Measurements from ENCODE around the gene ARHGAP6. TPM values are rescaled to one million over a fixed set of nuclear protein-coding genes. Genes with fewer than 3 reads are reported as not detected.

ARHGAP6 gene
- total RNA-seq, 1 donor = 5.4 TPM

DNA sequence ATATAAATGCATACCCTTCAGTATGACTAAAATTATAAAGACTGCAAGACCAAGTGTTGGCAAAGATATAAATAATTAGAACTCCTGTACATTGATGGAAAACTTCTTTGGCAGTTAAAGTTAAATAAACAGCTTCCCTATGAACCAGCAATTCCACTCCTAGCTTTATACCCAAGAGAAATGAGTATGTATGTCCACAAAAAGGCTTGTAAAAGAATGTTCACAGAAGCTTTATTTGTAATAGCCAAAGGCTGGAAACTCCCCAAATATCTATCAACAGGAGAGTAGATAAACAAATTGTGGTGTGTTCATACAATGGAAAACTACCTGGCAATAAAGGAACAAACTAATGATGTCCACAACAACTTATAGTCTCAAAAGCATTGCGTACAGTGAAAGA lies 187.7 kb downstream of the ARHGAP6 start:
- H3K27me3 ChIP-seq (ENCODE audit: insufficient read depth, low read length) = no peaks in the 10 kb centered on the region
- no peaks in the 10 kb centered on the region for H3K4me1 ChIP-seq (ENCODE audit: insufficient read depth, low read length)
- H3K9me3 ChIP-seq (ENCODE audit: low read depth, low read length) = no peaks in the 10 kb centered on the region
- H3K4me3 ChIP-seq (ENCODE audit: low read length) = no peak overlapping the region

DNA sequence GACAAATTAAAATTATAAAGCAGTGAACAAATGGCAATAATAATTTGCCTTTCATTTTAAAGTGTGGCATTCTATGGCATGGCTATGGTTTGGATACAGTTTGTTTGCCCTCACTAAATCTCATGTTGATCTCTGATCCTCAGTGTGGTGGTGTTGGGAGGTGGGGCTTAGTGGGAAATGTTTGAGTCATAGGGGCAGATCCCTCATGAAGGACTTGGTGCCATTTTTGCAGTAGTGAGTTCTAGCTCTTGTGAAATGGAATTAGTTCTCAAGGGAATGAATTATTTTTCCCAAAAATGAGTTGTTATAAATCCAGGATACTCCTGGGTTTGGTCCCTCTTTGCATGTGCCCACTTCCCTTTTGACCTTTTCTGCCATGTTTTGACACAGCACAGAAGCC lies 191.1 kb downstream of the ARHGAP6 start:
- Histone ChIP-seq H3K27me3 (ENCODE audit: insufficient read depth, low read length) (no peaks in the 10 kb centered on the region), H3K4me1 (ENCODE audit: insufficient read depth, low read length) (no peaks in the 10 kb centered on the region), H3K4me3 (ENCODE audit: low read length) (no peak overlapping the region), H3K9me3 (ENCODE audit: low read depth, low read length) (no peaks in the 10 kb centered on the region)

DNA sequence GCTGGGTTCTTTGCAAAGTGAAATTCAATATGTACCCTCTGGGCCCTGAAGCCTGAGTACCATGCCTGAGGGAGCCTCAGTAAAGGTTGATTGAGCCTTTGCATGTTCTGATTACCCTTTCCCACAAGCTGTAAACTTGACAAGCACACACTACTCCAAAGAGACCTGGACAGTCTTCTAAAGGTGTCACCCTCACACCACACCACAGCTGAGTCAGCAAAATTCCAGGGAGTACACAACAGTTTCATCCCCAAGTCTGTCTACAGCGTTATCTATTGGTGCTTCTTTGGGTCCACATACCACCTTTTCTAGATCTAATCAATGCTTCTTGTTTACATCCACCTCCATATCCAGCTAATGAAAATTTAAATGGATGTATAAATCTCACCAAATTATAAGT lies 191.7 kb downstream of the ARHGAP6 start:
- H3K4me3 ChIP-seq (ENCODE audit: low read length) = no peak overlapping the region
- no peaks in the 10 kb centered on the region for H3K9me3 ChIP-seq (ENCODE audit: low read depth, low read length)
- H3K27me3 ChIP-seq (ENCODE audit: insufficient read depth, low read length) = no peaks in the 10 kb centered on the region
- H3K4me1 ChIP-seq (ENCODE audit: insufficient read depth, low read length) = no peaks in the 10 kb centered on the region

DNA sequence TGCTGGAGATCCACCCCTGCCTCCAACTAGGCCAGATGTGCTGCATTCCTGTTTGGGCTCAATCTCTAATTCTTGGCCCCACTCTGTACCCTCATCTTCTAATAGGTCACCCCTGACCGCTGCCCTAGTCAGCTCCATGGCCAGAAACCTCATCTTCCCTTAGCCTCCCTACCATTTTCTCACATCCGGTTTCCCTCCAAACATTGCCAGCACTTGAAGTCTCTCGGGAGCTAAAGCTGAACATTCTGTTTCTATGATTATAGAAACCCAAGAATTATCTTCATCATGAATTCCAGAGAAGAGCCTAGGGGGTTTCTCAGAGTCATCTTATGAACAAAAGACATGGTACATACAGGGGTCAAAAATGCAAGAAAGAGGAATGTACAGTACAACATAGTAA lies 192.8 kb downstream of the ARHGAP6 start:
- Histone ChIP-seq H3K27me3 (ENCODE audit: insufficient read depth, low read length) (no peaks in the 10 kb centered on the region), H3K4me3 (ENCODE audit: low read length) (no peak overlapping the region), H3K4me1 (ENCODE audit: insufficient read depth, low read length) (no peaks in the 10 kb centered on the region), H3K9me3 (ENCODE audit: low read depth, low read length) (no peaks in the 10 kb centered on the region)

DNA sequence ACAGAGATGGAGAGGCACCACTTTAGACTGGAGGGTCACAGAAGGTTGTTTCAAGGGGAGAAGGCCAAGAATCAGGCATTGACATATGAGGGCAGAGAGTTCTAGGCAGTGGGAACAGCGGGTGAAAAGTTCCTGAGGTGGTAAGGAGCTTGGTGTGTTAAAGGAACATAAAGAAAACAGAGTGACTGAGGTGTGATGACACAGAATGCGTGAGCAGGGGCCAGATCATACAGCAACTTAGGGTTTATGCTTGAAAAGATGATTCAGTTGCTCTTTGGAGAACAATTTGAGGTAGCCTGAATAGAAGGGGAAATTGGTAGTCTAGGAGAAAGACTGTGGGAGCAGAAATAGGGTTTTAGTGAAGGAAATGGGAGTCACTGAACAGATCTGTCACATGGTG lies 193.3 kb downstream of the ARHGAP6 start:
- Histone ChIP-seq H3K4me3 (ENCODE audit: low read length) (no peak overlapping the region), H3K9me3 (ENCODE audit: low read depth, low read length) (no peaks in the 10 kb centered on the region), H3K27me3 (ENCODE audit: insufficient read depth, low read length) (no peaks in the 10 kb centered on the region), H3K4me1 (ENCODE audit: insufficient read depth, low read length) (no peaks in the 10 kb centered on the region)

DNA sequence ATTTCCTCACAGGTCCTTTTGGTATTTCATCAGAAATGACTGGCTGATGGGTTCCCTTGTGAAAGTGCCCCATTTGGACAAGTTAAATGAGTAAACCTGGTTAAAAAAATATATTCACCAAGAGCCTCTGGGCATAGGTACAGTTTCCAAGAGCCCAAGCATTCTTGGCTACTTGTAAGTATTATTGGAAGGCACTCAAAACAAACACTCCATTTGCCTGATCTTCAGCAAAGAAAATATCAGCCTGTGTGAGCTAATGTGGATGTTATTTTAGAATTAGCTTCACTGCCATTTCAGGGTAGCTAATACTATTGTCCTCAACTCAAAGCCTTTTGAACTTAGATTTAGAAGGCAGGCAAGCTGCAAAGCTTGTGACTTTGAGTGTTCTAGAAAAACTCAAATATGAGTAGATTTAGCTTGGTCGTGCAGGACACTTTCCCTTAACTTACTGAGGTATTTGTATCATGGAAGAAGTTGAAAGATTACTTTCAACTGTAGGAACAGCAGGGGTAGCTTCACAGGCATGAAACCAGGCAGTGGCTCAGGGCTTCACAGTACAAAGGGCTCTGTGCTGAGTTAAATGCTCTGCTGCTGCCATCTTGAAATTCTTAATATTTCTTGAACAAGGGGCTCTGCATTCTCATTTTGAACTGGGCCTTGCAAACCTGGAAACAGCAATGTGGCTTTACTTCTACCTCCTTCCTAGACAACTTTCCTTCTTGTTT lies 195.3 kb downstream of the ARHGAP6 start:
- Histone ChIP-seq H3K9me3 (ENCODE audit: low read depth, low read length) (no peaks in the 10 kb centered on the region), H3K4me1 (ENCODE audit: insufficient read depth, low read length) (no peaks in the 10 kb centered on the region), H3K4me3 (ENCODE audit: low read length) (no peak overlapping the region), H3K27me3 (ENCODE audit: insufficient read depth, low read length) (no peaks in the 10 kb centered on the region)

DNA sequence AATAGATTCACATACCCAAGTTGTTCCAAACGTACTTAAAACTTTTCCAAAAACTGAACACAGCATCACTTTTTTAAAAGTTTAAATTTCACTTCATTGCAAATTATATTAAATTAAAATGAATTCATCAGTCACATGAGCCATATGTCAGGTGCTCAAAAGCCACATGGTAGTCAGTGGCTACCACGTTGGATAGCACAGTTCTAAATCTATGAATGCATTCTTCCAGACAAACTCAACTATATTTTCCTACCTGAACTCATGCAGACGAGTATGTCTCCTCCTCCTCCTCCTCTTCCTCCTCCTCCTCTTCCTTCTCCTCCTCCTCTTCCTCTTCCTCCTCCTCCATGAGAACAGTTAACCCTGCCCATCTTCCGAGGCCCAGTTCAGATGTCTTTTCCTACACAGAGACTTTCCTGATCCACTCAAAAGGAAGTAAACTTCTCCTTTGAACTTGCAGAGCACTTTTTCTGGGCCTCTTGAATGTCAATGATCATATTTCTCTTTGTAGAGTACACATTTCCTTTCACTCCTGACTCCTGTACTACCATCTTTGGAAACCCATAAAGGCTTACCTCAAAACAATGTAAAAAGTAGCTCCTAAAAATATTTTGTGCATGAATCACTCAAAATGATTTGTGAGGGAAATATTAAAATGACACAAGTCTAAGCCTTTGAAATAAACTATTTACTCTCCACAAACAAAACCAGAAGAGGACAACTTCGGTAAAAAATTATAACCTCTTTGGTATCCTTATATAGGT lies 199.9 kb downstream of the ARHGAP6 start:
- Histone ChIP-seq H3K4me1 (ENCODE audit: insufficient read depth, low read length) (no peaks in the 10 kb centered on the region), H3K4me3 (ENCODE audit: low read length) (no peak overlapping the region), H3K27me3 (ENCODE audit: insufficient read depth, low read length) (no peaks in the 10 kb centered on the region), H3K9me3 (ENCODE audit: low read depth, low read length) (no peaks in the 10 kb centered on the region)

DNA sequence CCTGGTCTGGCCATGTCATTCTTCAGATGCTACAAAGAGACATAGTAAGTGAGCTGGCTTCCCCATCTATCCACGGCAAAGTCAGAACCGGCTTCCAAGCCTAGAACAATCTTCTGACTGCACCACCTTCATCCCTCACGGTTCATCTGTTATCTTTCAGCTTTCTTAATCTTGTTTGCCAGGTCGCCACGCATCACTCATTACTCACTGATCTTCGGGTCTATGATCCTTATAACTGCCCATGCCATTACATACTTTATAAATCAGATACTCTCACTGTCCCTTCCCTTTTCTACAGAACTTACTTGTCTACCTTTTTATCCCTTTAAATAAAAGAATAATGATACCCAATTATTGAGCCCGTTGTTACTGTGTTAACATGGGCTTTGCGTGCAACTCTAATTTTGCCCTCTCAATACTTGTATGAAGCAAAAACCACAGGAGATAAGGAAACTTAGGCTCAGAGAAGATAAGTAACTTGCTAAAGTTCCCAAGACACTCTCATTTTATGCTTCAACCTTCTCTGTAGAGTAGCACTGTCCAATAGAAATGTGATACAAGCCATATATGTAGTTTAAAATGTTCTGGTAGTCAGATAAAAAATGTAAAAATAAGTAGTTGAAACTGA lies 200.8 kb downstream of the ARHGAP6 start:
- no peaks in the 10 kb centered on the region for H3K27me3 ChIP-seq (ENCODE audit: insufficient read depth, low read length)
- no peaks in the 10 kb centered on the region for H3K9me3 ChIP-seq (ENCODE audit: low read depth, low read length)
- no peak overlapping the region for H3K4me3 ChIP-seq (ENCODE audit: low read length)
- no peaks in the 10 kb centered on the region for H3K4me1 ChIP-seq (ENCODE audit: insufficient read depth, low read length)

DNA sequence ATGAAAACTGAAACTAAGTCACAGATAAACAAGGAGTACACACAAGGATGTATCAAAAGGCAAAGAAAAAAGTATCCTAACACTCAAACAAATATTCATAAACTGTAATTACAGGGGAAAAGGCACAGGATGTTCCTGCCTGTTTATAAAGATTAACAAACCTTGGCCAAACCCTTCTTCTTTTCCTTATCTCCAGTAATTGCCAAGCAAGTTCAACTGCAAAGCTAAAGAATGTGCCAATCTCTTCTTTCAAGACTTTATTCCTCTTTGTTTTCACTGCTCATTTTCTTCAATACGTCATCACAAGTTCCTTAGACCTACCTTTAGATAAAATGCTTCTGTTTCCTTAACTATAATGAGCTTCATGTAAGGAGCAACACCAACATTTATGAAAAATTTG lies 201.3 kb downstream of the ARHGAP6 start:
- no peaks in the 10 kb centered on the region for H3K9me3 ChIP-seq (ENCODE audit: low read depth, low read length)
- H3K27me3 ChIP-seq (ENCODE audit: insufficient read depth, low read length) = no peaks in the 10 kb centered on the region
- H3K4me3 ChIP-seq (ENCODE audit: low read length) = no peak overlapping the region

DNA sequence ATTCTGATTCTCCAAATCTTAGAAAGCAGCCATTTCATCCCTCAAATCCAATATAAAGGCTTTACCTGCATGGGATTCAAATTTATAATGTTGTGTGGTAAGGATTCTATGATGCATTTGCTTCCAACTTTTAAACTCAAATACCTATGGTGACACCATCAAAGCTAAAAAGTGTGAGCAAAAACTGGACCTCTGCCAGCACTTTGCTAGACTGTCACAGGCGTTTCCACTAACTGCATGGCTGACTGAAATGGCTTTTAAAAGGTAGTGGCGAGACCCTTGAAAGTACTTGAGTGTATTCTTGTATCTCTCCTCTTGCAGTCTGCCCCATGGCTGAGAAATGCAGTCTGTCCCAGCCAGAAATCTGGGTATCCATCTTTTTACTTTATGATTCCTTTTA lies 203.1 kb downstream of the ARHGAP6 start:
- no peak overlapping the region for H3K4me3 ChIP-seq (ENCODE audit: low read length)
- no peaks in the 10 kb centered on the region for H3K27me3 ChIP-seq (ENCODE audit: insufficient read depth, low read length)
- no peaks in the 10 kb centered on the region for H3K9me3 ChIP-seq (ENCODE audit: low read depth, low read length)
- H3K4me1 ChIP-seq (ENCODE audit: insufficient read depth, low read length) = no peaks in the 10 kb centered on the region

More for the DNA sequence above, 201.3 kb downstream of the ARHGAP6 start:
- no peaks in the 10 kb centered on the region for H3K4me1 ChIP-seq (ENCODE audit: insufficient read depth, low read length)

DNA sequence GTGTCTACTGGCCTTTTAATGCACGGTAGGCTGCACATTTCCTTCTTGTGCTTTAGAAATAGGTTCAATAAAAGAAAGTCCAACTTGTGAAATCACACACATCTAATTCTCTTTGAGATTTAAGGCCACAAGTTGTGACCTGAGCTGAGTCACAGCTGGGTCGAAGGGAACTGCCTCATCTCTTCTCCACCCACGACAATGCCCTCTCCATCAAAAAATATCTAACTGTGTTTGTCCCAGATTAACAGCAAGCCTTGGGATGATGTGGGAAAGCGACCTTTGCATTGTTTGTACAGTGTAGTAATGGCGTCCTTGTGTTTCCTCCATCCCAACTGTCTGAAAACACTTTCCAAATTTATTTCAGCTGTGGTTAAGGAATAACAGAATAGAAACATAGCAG lies 203.6 kb downstream of the ARHGAP6 start:
- no peaks in the 10 kb centered on the region for H3K9me3 ChIP-seq (ENCODE audit: low read depth, low read length)
- no peaks in the 10 kb centered on the region for H3K4me1 ChIP-seq (ENCODE audit: insufficient read depth, low read length)
- no peaks in the 10 kb centered on the region for H3K27me3 ChIP-seq (ENCODE audit: insufficient read depth, low read length)
- no peak overlapping the region for H3K4me3 ChIP-seq (ENCODE audit: low read length)

DNA sequence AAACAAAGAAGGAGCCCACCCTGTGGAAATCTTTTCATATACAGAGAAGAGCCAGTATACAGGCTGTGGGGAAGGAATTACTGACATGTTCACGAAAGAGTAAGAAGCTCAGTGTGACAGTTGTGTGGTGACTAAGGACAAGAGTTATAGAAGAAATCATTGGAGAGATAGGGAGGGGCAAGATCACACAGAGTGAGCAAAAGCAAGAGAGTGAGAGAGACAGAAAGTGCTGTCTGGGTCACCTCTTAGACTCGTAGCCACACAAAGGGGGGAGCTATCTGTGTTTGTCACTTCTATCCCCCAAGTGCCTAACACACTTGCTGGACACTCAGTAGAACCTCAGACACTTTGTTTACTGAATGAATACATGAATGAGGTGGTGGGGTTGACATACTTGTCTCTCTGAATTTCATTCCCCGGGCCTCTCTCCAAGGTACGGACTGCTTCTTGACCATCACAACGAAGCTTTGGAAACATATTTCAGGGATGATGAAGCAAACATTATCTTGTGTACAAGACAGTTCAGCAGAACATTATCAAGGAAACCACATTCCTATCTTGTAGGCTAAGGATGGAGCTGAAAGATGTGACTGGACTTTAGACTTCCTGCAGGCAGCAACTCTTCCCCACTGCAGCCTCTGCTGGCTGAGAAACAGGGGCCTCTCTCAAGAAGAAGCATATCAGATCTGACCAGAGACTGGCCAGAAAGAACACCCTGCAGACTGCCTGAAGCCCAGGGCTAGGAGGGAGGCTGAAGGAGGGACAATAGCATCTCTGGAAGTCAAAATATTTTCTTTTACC lies 204.3 kb downstream of the ARHGAP6 start:
- Histone ChIP-seq H3K9me3 (ENCODE audit: low read depth, low read length) (no peaks in the 10 kb centered on the region), H3K4me1 (ENCODE audit: insufficient read depth, low read length) (no peaks in the 10 kb centered on the region), H3K27me3 (ENCODE audit: insufficient read depth, low read length) (no peaks in the 10 kb centered on the region), H3K4me3 (ENCODE audit: low read length) (no peak overlapping the region)

DNA sequence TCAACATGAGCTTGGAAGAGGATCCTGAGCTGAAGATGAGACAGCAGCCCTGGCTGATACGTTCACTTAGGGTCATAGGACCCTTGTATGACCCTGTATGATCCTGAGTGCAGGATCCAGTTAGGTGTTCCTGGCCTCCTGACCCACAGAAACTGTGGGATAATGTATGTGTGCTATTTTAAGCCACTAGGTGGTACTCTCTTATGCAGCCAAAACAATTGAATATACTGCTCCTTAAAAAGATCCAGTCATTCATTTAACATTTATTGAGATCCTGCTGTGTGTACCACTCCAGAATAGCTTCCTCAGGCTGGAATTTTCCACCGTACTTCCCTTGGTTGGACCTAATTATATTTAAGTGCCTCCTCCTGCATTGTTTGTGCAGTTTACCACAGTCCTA lies 205.4 kb downstream of the ARHGAP6 start:
- no peaks in the 10 kb centered on the region for H3K27me3 ChIP-seq (ENCODE audit: insufficient read depth, low read length)
- H3K9me3 ChIP-seq (ENCODE audit: low read depth, low read length) = no peaks in the 10 kb centered on the region
- H3K4me3 ChIP-seq (ENCODE audit: low read length) = no peak overlapping the region
- no peaks in the 10 kb centered on the region for H3K4me1 ChIP-seq (ENCODE audit: insufficient read depth, low read length)

DNA sequence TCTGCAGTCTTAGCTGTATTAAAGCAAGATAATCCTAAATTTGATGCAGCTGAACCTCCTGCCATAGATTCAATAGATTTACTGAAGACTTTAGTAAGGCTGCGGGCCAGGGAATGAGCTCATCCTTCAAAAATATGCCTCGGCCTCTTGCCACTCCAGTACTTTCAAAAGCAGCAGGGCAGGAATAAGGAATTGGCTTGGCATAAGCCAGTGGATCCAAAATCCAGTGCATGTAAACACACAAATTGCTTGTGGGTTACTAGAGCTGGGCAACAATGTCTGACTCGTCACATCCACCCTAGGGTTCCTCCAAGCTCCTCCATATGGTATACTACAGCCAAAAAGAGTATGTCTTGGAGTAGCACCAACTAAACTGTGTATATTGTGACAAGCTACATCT lies 207.6 kb downstream of the ARHGAP6 start:
- no peaks in the 10 kb centered on the region for H3K4me1 ChIP-seq (ENCODE audit: insufficient read depth, low read length)
- H3K27me3 ChIP-seq (ENCODE audit: insufficient read depth, low read length) = no peaks in the 10 kb centered on the region
- H3K4me3 ChIP-seq (ENCODE audit: low read length) = no peak overlapping the region
- no peaks in the 10 kb centered on the region for H3K9me3 ChIP-seq (ENCODE audit: low read depth, low read length)

DNA sequence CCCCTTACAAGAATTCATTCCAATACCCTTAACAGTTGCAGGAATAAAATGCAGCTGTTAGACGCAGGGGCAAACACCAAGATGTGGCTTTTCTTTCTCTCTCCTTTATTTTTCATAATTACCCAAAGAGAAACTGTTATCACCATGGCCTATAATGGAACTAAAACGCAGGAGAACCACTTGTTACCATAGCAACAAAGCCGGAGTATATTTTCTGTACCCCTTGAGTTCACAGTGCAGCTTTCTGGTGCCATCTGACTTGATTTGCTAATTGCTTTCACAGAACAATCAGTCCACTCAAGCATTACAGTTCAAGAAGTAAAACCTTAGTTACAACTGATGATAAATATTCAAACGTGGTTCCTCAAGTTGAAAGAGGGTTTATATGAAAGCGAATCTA lies 214.6 kb downstream of the ARHGAP6 start:
- Histone ChIP-seq H3K4me3 (ENCODE audit: low read length) (no peak overlapping the region), H3K27me3 (ENCODE audit: insufficient read depth, low read length) (no peaks in the 10 kb centered on the region), H3K9me3 (ENCODE audit: low read depth, low read length) (no peaks in the 10 kb centered on the region), H3K4me1 (ENCODE audit: insufficient read depth, low read length) (no peaks in the 10 kb centered on the region)

Data from mononuclear cell (primary cell).